Endothelial cell of umbilical vein (primary cell): Measurements from ENCODE around the gene ACTBL2. TPM values are rescaled to one million over a fixed set of nuclear protein-coding genes. Genes with fewer than 3 reads are reported as not detected.

Source experiments
- BruUV-seq: library from RNA; stranded (reverse); fragments of 400-500 nt; replicated peaks from 2 replicates; lab custom pipeline; 2021; lab: Mats Ljungman, UMichigan
- CTCF ChIA-PET: fragments of 300-600, 350-600 bp; sonication (Branson Sonifier 250); formaldehyde crosslinking; loops from one replicate; lab custom pipeline; 2021; ENCODE audit warnings: antibody characterized with exemption, inconsistent platforms; lab: Charles Lee
- POLR2A ChIA-PET: fragments of 300-600, 350-600 bp; sonication (Branson Sonifier 250); formaldehyde crosslinking; loops from one replicate; lab custom pipeline; 2021; ENCODE audit warnings: antibody characterized with exemption, inconsistent platforms; lab: Charles Lee
- DNase-seq: peaks from one replicate; pipeline ENCODE4 v3.0.0-alpha.2; 2011; ENCODE audit warnings: low read depth, low spot score
- FAIRE-seq: peaks from 2 replicates; lab custom pipeline; 2011; peaks lifted over from hg19 to GRCh38; lab: Jason Lieb, UNC
- H2AFZ ChIP-seq: 2 replicates; pipeline ENCODE4 v1.6.0; 2012; ENCODE audit warnings: low read depth, low read length, control low read depth, inconsistent platforms
- H3K27ac ChIP-seq: 2 replicates; pipeline ENCODE4 v1.5.1; 2011; ENCODE audit warnings: low read depth, mild to moderate bottlenecking, control low read depth, low read length, moderate library complexity; ENCODE audit not compliant: insufficient read depth
- H3K27me3 ChIP-seq, 2 experiments: 2 replicates each; pipeline versions ENCODE4 v1.6.0 to v1.6.1; 2011; ENCODE audit warnings: low read length in 2 of 2, mixed read lengths in 1 of 2; ENCODE audit not compliant: control insufficient read depth in 2 of 2, insufficient read depth in 2 of 2
- H3K36me3 ChIP-seq, 2 experiments: 2 replicates in 1 of 2; 3 replicates in 1 of 2; pipeline ENCODE4 v1.5.1; 2011; ENCODE audit warnings: low read length in 2 of 2, mild to moderate bottlenecking in 1 of 2, moderate library complexity in 1 of 2; ENCODE audit not compliant: control insufficient read depth in 2 of 2, insufficient read depth in 2 of 2; ENCODE audit errors: extremely low read depth in 1 of 2
- H3K4me1 ChIP-seq: 3 replicates; pipeline ENCODE4 v1.5.1; 2011; ENCODE audit warnings: mild to moderate bottlenecking, low read length; ENCODE audit not compliant: control insufficient read depth, insufficient read depth; ENCODE audit errors: extremely low read depth
- H3K4me2 ChIP-seq: 2 replicates; pipeline ENCODE4 v1.6.1; 2011; ENCODE audit warnings: low read length, control low read depth, mixed read lengths; ENCODE audit not compliant: insufficient read depth
- H3K4me3 ChIP-seq, 3 experiments: fragments of 200-600 bp in 1 of 3; sonication (generic), shearing (Covaris generic) in 1 of 3; replicated peaks in 1 of 3; 2 replicates each; pipeline ENCODE4 v1.5.1; 2011 to 2016; ENCODE audit warnings: control low read depth in 3 of 3, low read length in 3 of 3, mild to moderate bottlenecking in 2 of 3, inconsistent platforms in 1 of 3, low read depth in 1 of 3, moderate library complexity in 1 of 3; ENCODE audit not compliant: insufficient read depth in 1 of 3
- H3K79me2 ChIP-seq: 2 replicates; pipeline ENCODE4 v1.6.0; 2012; ENCODE audit warnings: low read length, inconsistent platforms; ENCODE audit not compliant: control insufficient read depth, insufficient read depth
- H3K9ac ChIP-seq: replicated peaks from 2 replicates; pipeline ENCODE3; 2011; ENCODE audit warnings: low read length, control low read depth; ENCODE audit not compliant: insufficient read depth; ENCODE audit errors: extremely low read depth
- H3K9me1 ChIP-seq: replicated peaks from 3 replicates; pipeline ENCODE4 v1.6.0; 2011; ENCODE audit warnings: mild to moderate bottlenecking, low read length; ENCODE audit not compliant: control insufficient read depth, insufficient read depth; ENCODE audit errors: extremely low read depth
- H3K9me3 ChIP-seq: replicated peaks from 2 replicates; pipeline ENCODE4 v1.5.1; 2012; ENCODE audit warnings: low read length, inconsistent platforms; ENCODE audit not compliant: control insufficient read depth, insufficient read depth
- H4K20me1 ChIP-seq: replicated peaks from 2 replicates; pipeline ENCODE3; 2011; ENCODE audit warnings: mild to moderate bottlenecking, low read length; ENCODE audit not compliant: control insufficient read depth, insufficient read depth; ENCODE audit errors: extremely low read depth
- CTCF ChIP-seq, 2 donors: IDR thresholded peaks; 1 replicate in 1 of 2; 2 replicates in 1 of 2; pipeline ENCODE4 v1.5.1; 2011; ENCODE audit warnings: low read length in 2 of 2, mild to moderate bottlenecking in 2 of 2, moderate library complexity in 2 of 2, control low read depth in 1 of 2, inconsistent platforms in 1 of 2, low read depth in 1 of 2; ENCODE audit not compliant: insufficient read depth in 1 of 2; ENCODE audit errors: extremely low read depth in 1 of 2
- EZH2 ChIP-seq: IDR thresholded peaks from 2 replicates; pipeline ENCODE4 v1.6.1; 2012; ENCODE audit warnings: borderline replicate concordance, low read depth, mild to moderate bottlenecking, moderate library complexity, low read length, inconsistent platforms; ENCODE audit not compliant: severe bottlenecking
- FOS ChIP-seq: IDR thresholded peaks from 2 replicates; pipeline ENCODE4 v1.6.1; 2011; ENCODE audit warnings: mild to moderate bottlenecking, low read length, moderate library complexity, borderline replicate concordance; ENCODE audit not compliant: insufficient read depth
- GATA2 ChIP-seq: IDR thresholded peaks from 2 replicates; pipeline ENCODE4 v1.7.0; 2011; ENCODE audit warnings: low read depth, mild to moderate bottlenecking, moderate library complexity, mixed read lengths, low read length; ENCODE audit not compliant: insufficient read length, insufficient read depth
- JUN ChIP-seq: IDR thresholded peaks from 2 replicates; pipeline ENCODE4 v1.6.1; 2011; ENCODE audit warnings: borderline replicate concordance, low read depth; ENCODE audit not compliant: insufficient read length, insufficient read depth
- MAX ChIP-seq: IDR thresholded peaks from 2 replicates; pipeline ENCODE4 v1.6.1; 2011; ENCODE audit not compliant: insufficient read depth, insufficient read length
- MYC ChIP-seq: IDR thresholded peaks from one replicate; pipeline ENCODE4 v1.6.1; 2011; ENCODE audit warnings: mild to moderate bottlenecking, low read depth, low read length
- POLR2A ChIP-seq: IDR thresholded peaks from 2 replicates; pipeline ENCODE4 v1.6.1; 2012; ENCODE audit warnings: low read depth, mild to moderate bottlenecking, control low read depth, low read length
- POLR2AphosphoS5 ChIP-seq: IDR thresholded peaks from 2 replicates; pipeline ENCODE4 v1.6.1; 2012; ENCODE audit warnings: low read depth, mild to moderate bottlenecking, control low read depth, low read length, moderate library complexity; ENCODE audit not compliant: insufficient read depth
- dilution Hi-C: fragments of 300-500 bp; cut with MboI; formaldehyde crosslinking; loops from one replicate; pipeline ENCODE4 v1.15.0; 2019; ENCODE audit warnings: low sequenced_read_pairs; ENCODE audit not compliant: extremely low pct_ligation_motif_present
- intact Hi-C: fragments of 100-400 bp; cut with micrococcal nuclease; formaldehyde crosslinking; loops from one replicate; pipeline ENCODE4 v1.10.0; 2022
- polyA plus RNA-seq, 4 experiments: library from polyadenylated mRNA; depleted of rRNA in 3 of 4; stranded (reverse) in 3 of 4; unstranded in 1 of 4; fragments of >200 nt; gene quantifications; 2 replicates each; pipeline versions ENCODE4 v1.2.1 to v1.2.3, GENCODE V29; 2011 to 2012; ENCODE audit warnings: missing spikeins in 1 of 4
- total RNA-seq: library from RNA; stranded (reverse); gene quantifications from 2 replicates; pipeline ENCODE4 v1.2.3, GENCODE V29; 2021

Gene ACTBL2
- total and polyA plus RNA-seq, 2 donors (not counting 3 experiments of a cell fraction or from before 2014, with no cell fraction given): 0.08 TPM; not detected in 1

DNA sequence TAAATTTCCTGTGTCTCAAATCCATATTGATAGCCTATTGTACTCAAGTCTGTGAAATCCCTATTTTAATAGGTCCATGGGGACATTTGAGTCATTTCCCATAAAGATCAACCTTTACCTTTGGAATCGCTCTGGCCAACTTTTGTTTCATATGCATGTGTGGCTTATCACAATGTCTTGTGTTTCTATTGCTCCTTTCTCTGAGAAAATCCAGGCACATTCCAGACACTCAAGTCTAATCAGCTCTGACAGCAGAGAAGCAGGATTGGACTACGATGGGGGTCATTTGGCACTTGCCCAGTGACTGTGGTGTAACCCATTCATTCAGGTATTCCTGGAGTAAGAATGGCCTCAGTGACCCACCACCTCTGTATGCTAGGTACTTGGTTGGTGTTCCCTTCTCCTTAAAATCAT lies 48.4 kb downstream of the ACTBL2 start:
- no TSS peak for BruUV-seq
- Histone ChIP-seq H3K4me1 (peaks cover 56% of the 10 kb centered on the region), H3K4me3 (no peak overlapping the region), H3K27me3 (no peaks in the 10 kb centered on the region), H3K9ac (no peak overlapping the region), H3K79me2 (no peaks in the 10 kb centered on the region), H3K4me2 (peak overlapping the region; percentile 39), H3K36me3 (no peaks in the 10 kb centered on the region), H2AFZ (no peak overlapping the region), H3K9me3 (no peaks in the 10 kb centered on the region), H3K27ac (peak overlapping the region; percentile 93), H3K9me1 (no peaks in the 10 kb centered on the region), H4K20me1 (no peaks in the 10 kb centered on the region)
- ChIA-PET POLR2A (no interaction called here), CTCF (interaction anchor here (1.0 to 2.5 kb wide), 4 partner anchors 51 to 1027 kb away, joined by 7 to 11 read pairs (median 8); no protein-coding TSS in a partner anchor)
- peak; percentile 49 for TF ChIP-seq JUN
- TF ChIP-seq CTCF (IDR thresholded peaks at IDR 0.05; ENCODE audit: extremely low read depth in 1 of 2, insufficient read depth in 1 of 2, low read depth in 1 of 2, low read length in 2 of 2): no peak
- peak; percentile 62 for TF ChIP-seq FOS
- peak; percentile 81 for TF ChIP-seq GATA2
- TF ChIP-seq EZH2: no peak
- TF ChIP-seq POLR2AphosphoS5: peak; percentile 35
- TF ChIP-seq MAX: no peak
- no peak for TF ChIP-seq POLR2A
- TF ChIP-seq MYC: no peak
- dilution Hi-C loops (no loop called here), intact Hi-C loops (loop anchor here (2.0 kb wide), 1 partner anchor 135 kb away; no protein-coding TSS in a partner anchor)
- FAIRE-seq (peak; percentile 47), DNase-seq (peak; percentile 78)
